Stimulated activated CD4-positive, alpha-beta T cell treated with anti-CD3 and anti-CD28 coated beads, Interleukin-12 subunit alpha, Interleukin-12 subunit beta, amount 100 ng/mL, for 24 hours (primary cell): ENCODE measurements around the gene HPGD.
A peak's percentile ranks its signal among the peaks of the same experiment; 100 is the strongest.

Experiments used
- DNase-seq, 2 experiments: peaks; one replicate each; pipeline ENCODE4 v3.0.0-alpha.2; 2020; ENCODE audit warnings: low read depth in 2 of 2

HPGD gene

GRCh38 chr4:174522183-174523024 is at the start of gene HPGD:
Gene HPGD, minus strand, starts transcription at chr4:174522488. Its CDS starts 37 bp downstream, at chr4:174522451.
- peak; percentile 11 to 13 for DNase-seq

GRCh38 chr4:174564529-174564928 is 42.2 kb upstream of the HPGD start:
- no peak for DNase-seq

- no peak for DNase-seq
These were observed 41.1 kb upstream of the HPGD start for GRCh38 chr4:174563399-174563798.

- DNase-seq = no peak
These were observed 39.3 kb upstream of the HPGD start for GRCh38 chr4:174561560-174561959.

- DNase-seq = no peak
These were observed 37.6 kb upstream of the HPGD start for GRCh38 chr4:174559894-174560293.

GRCh38 chr4:174555789-174556630 is 33.7 kb upstream of the HPGD start:
- no peak for DNase-seq

GRCh38 chr4:174554231-174554728 is 32.0 kb upstream of the HPGD start:
- no peak for DNase-seq

- DNase-seq = no peak
These were observed 31.5 kb upstream of the HPGD start for GRCh38 chr4:174553828-174554227.

- DNase-seq = no peak
These were observed 30.7 kb upstream of the HPGD start for GRCh38 chr4:174553031-174553430.

- DNase-seq = no peak
These were observed 28.3 kb upstream of the HPGD start for GRCh38 chr4:174550541-174550940.

- no peak for DNase-seq
These were observed 27.4 kb upstream of the HPGD start for GRCh38 chr4:174549721-174550120.

- no peak for DNase-seq
These were observed 23.0 kb upstream of the HPGD start for GRCh38 chr4:174545268-174545667.

- no peak for DNase-seq
These were observed 22.2 kb upstream of the HPGD start for GRCh38 chr4:174544496-174544895.

- no peak for DNase-seq
These were observed 17.9 kb upstream of the HPGD start for GRCh38 chr4:174540175-174540574.

- no peak for DNase-seq
These were observed 17.3 kb upstream of the HPGD start for GRCh38 chr4:174539571-174539970.

- no peak for DNase-seq
These were observed 16.6 kb upstream of the HPGD start for GRCh38 chr4:174538876-174539250.

- DNase-seq = no peak
These were observed 16.0 kb upstream of the HPGD start for GRCh38 chr4:174538123-174538875.

- DNase-seq = no peak
These were observed 15.3 kb upstream of the HPGD start for GRCh38 chr4:174537634-174538033.

GRCh38 chr4:174534461-174534860 is 12.2 kb upstream of the HPGD start:
- no peak for DNase-seq

- DNase-seq = no peak
These were observed 10.2 kb upstream of the HPGD start for GRCh38 chr4:174532445-174532844.

- no peak for DNase-seq
These were observed 9.2 kb upstream of the HPGD start for GRCh38 chr4:174531486-174531885.

- no peak for DNase-seq
These were observed 5.9 kb upstream of the HPGD start for GRCh38 chr4:174528226-174528625.
